ENCODE results near the gene MRC1.

DNA sequence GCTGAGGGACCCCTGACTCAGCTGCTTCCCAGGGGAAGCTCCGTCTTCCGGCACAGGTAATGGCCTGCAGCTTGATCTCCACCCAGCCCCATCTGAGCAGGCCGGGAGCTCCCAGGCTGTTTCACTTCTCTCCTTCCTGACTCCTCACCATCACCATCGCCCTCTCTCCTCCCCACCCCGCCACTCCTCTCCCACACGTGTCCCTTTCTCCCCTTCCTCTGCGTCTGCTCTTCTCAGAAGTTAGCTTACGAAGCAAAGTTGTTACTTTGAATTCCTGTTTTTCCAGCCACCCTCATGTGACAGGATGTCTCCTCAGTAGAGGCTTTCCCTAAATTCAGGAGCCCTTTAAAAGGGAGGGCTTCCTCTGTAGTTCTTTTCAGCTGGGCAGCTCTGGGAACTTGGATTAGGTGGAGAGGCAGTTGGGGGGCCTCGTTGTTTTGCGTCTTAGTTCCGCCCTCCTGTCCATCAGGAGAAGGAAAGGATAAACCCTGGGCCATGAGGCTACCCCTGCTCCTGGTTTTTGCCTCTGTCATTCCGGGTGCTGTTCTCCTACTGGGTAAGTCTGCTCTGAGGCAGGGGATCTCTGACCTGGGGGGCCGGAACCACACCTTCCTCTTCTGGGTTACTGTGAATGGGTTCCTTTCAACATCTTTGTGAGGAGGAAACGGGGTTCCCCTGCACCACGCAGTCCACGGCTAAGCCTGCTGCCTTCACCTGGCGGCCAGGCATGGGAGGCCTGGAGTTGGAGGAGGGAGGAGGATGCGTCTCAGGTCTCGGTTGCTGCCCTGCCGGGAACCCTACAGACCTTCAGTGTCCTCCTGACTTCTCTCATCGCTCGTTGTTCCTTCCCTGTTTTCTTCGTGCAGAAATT, at the start of gene MRC1:
- TF ChIP-seq, protein P1, sequence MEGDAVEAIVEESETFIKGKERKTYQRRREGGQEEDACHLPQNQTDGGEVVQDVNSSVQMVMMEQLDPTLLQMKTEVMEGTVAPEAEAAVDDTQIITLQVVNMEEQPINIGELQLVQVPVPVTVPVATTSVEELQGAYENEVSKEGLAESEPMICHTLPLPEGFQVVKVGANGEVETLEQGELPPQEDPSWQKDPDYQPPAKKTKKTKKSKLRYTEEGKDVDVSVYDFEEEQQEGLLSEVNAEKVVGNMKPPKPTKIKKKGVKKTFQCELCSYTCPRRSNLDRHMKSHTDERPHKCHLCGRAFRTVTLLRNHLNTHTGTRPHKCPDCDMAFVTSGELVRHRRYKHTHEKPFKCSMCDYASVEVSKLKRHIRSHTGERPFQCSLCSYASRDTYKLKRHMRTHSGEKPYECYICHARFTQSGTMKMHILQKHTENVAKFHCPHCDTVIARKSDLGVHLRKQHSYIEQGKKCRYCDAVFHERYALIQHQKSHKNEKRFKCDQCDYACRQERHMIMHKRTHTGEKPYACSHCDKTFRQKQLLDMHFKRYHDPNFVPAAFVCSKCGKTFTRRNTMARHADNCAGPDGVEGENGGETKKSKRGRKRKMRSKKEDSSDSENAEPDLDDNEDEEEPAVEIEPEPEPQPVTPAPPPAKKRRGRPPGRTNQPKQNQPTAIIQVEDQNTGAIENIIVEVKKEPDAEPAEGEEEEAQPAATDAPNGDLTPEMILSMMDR (IDR thresholded peaks at IDR 0.05) = no peak
- TF ChIP-seq POLR2A (IDR thresholded peaks at IDR 0.05) = no peak

Measured in testis (tissue), 2 donors.